Measurements from ENCODE around the gene SYT2.

Gene SYT2

GRCh38 chr1:202703191-202703590, 7.1 kb downstream of the SYT2 start:
- no peak for DNase-seq

- peak; percentile 85 for DNase-seq
These were observed 8.2 kb downstream of the SYT2 start for GRCh38 chr1:202702088-202702487.

- no peak for DNase-seq
These were observed 9.1 kb downstream of the SYT2 start for GRCh38 chr1:202701200-202701599.

GRCh38 chr1:202700061-202700460, 10.2 kb downstream of the SYT2 start:
- DNase-seq = no peak

- DNase-seq = no peak
These were observed 12.0 kb downstream of the SYT2 start for GRCh38 chr1:202698276-202698675.

GRCh38 chr1:202697038-202697437, 13.2 kb downstream of the SYT2 start:
- DNase-seq = peak; percentile 69

- DNase-seq = no peak
These were observed 15.9 kb downstream of the SYT2 start for GRCh38 chr1:202694314-202694713.

GRCh38 chr1:202692959-202693555, 17.2 kb downstream of the SYT2 start:
- peak; percentile 82 for DNase-seq

GRCh38 chr1:202691816-202692215, 18.4 kb downstream of the SYT2 start:
- no peak for DNase-seq

- DNase-seq = no peak
These were observed 20.5 kb downstream of the SYT2 start for GRCh38 chr1:202689493-202690342.

- DNase-seq = no peak
These were observed 21.2 kb downstream of the SYT2 start for GRCh38 chr1:202689082-202689481.

- no peak for DNase-seq
These were observed 21.9 kb downstream of the SYT2 start for GRCh38 chr1:202688401-202688800.

- DNase-seq = no peak
These were observed 22.5 kb downstream of the SYT2 start for GRCh38 chr1:202687798-202688197.

- no peak for DNase-seq
These were observed 22.9 kb downstream of the SYT2 start for GRCh38 chr1:202687370-202687769.

GRCh38 chr1:202685641-202686040, 24.6 kb downstream of the SYT2 start:
- DNase-seq = no peak

- no peak for DNase-seq
These were observed 25.5 kb downstream of the SYT2 start for GRCh38 chr1:202684716-202685115.

- DNase-seq = no peak
These were observed 27.2 kb downstream of the SYT2 start for GRCh38 chr1:202683029-202683428.

GRCh38 chr1:202682477-202682876, 27.8 kb downstream of the SYT2 start:
- no peak for DNase-seq

- DNase-seq = no peak
These were observed 28.4 kb downstream of the SYT2 start for GRCh38 chr1:202681736-202682420.

GRCh38 chr1:202680586-202681352, 29.5 kb downstream of the SYT2 start:
- no peak for DNase-seq

- DNase-seq = no peak
These were observed 30.7 kb downstream of the SYT2 start for GRCh38 chr1:202679406-202680177.

GRCh38 chr1:202677433-202677832, 32.8 kb downstream of the SYT2 start:
- DNase-seq = no peak

Data from NCI-H82 (cell line).